SU-DHL-6 (cell line): ENCODE data around the gene DAPK1.

Experiments used
- EZH2phosphoT487 ChIP-seq: fragments of 200-600 bp; sonication (generic), shearing (Covaris generic); conservative IDR thresholded peaks from 2 replicates; pipeline ENCODE4 v1.6.1; 2018; ENCODE audit warnings: mild to moderate bottlenecking, antibody characterized with exemption, low read length, moderate library complexity, mixed read lengths
- TF ChIP-seq, protein P1 (sequence below): fragments of 200-600 bp; sonication (generic); IDR thresholded peaks from one replicate; pipeline ENCODE4 v1.5.1; 2017; ENCODE audit warnings: antibody characterized with exemption, mild to moderate bottlenecking, low read length, moderate library complexity; ENCODE audit not compliant: insufficient read depth, poor library complexity, severe bottlenecking

DNA sequence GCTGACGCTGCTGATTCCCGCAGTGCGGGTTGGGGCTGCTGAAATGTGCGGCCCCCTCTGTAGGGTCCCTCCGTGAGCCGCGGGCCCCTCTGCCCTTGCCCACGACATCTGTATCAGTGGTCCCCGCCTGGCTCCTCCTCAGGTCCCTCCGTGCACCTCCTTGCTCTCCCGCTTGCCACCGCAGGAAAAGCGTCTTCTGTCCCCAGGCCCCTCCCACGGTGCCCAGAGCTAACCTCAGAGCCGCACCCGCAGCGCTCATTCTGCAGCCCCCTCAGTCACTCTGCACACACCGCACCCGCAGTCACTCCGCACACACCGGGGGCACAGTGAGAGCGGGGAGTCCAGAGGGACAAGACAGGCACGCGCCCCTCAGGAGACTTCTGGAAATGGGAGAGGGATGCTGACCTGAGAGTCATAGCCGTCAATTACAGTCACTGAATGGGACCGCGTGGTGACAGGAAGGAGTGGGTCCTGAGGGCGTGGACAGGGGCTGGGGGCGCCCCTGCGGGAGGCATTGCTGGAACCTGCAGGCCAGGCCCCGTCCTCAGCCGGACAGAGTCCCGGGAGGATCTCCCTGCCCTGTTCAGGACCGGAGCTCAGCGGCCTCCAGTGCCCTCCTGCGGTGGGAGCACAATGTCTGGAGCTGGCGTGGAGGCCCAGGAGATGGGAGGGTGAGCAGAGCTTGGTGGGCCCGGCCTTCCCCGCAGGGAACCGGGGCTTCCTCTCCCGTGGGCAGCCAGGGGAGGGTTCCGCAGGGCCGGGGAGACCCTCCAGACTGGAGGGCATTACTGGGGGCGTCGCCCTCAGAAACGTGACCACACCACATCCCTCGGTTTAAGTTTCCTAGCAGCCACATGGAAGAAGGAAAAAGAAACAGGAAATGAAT is 162.1 kb downstream of the DAPK1 start:
- TF ChIP-seq, protein P1, sequence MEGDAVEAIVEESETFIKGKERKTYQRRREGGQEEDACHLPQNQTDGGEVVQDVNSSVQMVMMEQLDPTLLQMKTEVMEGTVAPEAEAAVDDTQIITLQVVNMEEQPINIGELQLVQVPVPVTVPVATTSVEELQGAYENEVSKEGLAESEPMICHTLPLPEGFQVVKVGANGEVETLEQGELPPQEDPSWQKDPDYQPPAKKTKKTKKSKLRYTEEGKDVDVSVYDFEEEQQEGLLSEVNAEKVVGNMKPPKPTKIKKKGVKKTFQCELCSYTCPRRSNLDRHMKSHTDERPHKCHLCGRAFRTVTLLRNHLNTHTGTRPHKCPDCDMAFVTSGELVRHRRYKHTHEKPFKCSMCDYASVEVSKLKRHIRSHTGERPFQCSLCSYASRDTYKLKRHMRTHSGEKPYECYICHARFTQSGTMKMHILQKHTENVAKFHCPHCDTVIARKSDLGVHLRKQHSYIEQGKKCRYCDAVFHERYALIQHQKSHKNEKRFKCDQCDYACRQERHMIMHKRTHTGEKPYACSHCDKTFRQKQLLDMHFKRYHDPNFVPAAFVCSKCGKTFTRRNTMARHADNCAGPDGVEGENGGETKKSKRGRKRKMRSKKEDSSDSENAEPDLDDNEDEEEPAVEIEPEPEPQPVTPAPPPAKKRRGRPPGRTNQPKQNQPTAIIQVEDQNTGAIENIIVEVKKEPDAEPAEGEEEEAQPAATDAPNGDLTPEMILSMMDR, result no peak
- no peak for TF ChIP-seq EZH2phosphoT487
